ENCODE data around the gene NEURL1B.

DNA sequence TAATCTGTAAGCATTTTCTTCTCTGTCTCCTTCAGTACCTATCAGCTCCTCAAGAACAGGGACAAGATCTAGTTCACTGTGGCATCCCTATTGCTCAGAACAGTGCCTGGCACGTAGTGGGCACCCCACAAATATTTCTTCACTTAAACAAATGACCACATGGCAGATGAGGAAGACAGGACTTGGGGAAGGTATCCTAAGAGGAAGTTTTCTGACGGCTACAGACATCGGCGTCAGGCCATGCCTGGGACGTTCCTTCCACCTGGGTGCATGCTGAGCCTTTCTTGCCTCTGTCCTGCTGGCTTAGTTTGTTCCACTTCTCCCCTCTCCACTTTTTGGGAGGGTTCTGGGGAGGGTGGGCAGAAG is 60.2 kb downstream of the NEURL1B start:
- TF ChIP-seq, protein P1, sequence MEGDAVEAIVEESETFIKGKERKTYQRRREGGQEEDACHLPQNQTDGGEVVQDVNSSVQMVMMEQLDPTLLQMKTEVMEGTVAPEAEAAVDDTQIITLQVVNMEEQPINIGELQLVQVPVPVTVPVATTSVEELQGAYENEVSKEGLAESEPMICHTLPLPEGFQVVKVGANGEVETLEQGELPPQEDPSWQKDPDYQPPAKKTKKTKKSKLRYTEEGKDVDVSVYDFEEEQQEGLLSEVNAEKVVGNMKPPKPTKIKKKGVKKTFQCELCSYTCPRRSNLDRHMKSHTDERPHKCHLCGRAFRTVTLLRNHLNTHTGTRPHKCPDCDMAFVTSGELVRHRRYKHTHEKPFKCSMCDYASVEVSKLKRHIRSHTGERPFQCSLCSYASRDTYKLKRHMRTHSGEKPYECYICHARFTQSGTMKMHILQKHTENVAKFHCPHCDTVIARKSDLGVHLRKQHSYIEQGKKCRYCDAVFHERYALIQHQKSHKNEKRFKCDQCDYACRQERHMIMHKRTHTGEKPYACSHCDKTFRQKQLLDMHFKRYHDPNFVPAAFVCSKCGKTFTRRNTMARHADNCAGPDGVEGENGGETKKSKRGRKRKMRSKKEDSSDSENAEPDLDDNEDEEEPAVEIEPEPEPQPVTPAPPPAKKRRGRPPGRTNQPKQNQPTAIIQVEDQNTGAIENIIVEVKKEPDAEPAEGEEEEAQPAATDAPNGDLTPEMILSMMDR (IDR thresholded peaks at IDR 0.05; ENCODE audit: poor library complexity): no peak
- TF ChIP-seq EZH2 (IDR thresholded peaks at IDR 0.05; ENCODE audit: borderline replicate concordance) (no peak), EZH2phosphoT487 (IDR thresholded peaks at IDR 0.05; ENCODE audit: low read depth, severe bottlenecking, unreplicated experiment) (no peak)

Measured in hepatocyte (in vitro differentiated cells).